A673 (cell line): ENCODE measurements around the gene MRPS5.

Experiments used
- CTCF ChIP-seq: fragments of 300-800, 200-600 bp; sonication (generic); conservative IDR thresholded peaks from 2 replicates; pipeline ENCODE4 v1.5.1; 2017; ENCODE audit warnings: low read depth, mild to moderate bottlenecking, antibody characterized with exemption, low read length, moderate library complexity, mixed read lengths
- EZH2 ChIP-seq: fragments of 200-600 bp; sonication (generic); IDR thresholded peaks from 2 replicates; pipeline ENCODE4 v1.6.1; 2017; ENCODE audit warnings: borderline replicate concordance, low read depth, mild to moderate bottlenecking, mixed read lengths, antibody characterized with exemption, low read length; ENCODE audit not compliant: poor library complexity, severe bottlenecking

GRCh38 chr2:95121093-95121406 lies 558 bp downstream of the MRPS5 start:
- TF ChIP-seq CTCF, result no peak
- TF ChIP-seq EZH2, result no peak
